Measurements from ENCODE around the gene TFF3.

DNA sequence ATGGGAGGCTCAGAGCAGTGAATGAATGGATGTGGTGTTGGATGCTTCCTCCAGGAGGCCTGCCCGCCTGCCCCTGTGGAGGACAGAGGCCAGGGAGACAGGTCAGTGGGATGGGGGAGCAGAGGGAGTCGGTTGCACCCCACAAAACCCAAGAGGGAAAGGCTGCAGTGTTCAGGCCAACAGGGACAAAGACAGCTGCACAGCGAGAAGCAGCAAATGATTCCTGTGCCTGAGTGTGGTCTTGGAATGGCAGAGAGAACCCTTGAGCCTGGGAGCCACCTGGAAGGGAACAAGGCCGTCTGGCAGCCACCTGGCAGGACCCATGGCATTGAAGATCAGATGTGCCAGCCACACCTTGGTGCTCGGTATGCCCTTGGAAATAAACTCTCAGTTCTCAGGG, 8.1 kb downstream of the TFF3 start:
- TF ChIP-seq ZBTB7A (CRISPR knock-in tag; IDR thresholded peaks at IDR 0.05) (no peak), ZNF138 (CRISPR knock-in tag; IDR thresholded peaks at IDR 0.05; ENCODE audit: low read depth) (no peak), ZFP36 (IDR thresholded peaks at IDR 0.05; ENCODE audit: borderline replicate concordance, low read depth, low read length, partially characterized antibody) (no peak), CREB1 (IDR thresholded peaks at IDR 0.05) (no peak), CREB1 (CRISPR knock-in tag; IDR thresholded peaks at IDR 0.05) (no peak), RNF2 (conservative IDR thresholded peaks at IDR 0.05; ENCODE audit: low read depth) (no peak)
- TF ChIP-seq, protein P1, sequence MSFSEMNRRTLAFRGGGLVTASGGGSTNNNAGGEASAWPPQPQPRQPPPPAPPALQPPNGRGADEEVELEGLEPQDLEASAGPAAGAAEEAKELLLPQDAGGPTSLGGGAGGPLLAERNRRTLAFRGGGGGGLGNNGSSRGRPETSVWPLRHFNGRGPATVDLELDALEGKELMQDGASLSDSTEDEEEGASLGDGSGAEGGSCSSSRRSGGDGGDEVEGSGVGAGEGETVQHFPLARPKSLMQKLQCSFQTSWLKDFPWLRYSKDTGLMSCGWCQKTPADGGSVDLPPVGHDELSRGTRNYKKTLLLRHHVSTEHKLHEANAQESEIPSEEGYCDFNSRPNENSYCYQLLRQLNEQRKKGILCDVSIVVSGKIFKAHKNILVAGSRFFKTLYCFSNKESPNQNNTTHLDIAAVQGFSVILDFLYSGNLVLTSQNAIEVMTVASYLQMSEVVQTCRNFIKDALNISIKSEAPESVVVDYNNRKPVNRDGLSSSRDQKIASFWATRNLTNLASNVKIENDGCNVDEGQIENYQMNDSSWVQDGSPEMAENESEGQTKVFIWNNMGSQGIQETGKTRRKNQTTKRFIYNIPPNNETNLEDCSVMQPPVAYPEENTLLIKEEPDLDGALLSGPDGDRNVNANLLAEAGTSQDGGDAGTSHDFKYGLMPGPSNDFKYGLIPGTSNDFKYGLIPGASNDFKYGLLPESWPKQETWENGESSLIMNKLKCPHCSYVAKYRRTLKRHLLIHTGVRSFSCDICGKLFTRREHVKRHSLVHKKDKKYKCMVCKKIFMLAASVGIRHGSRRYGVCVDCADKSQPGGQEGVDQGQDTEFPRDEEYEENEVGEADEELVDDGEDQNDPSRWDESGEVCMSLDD (CRISPR knock-in tag; IDR thresholded peaks at IDR 0.05; ENCODE audit: borderline replicate concordance) = no peak
